A549 (cell line): ENCODE measurements around the gene PTPRN2.

Experiments used
- BCL3 ChIP-seq: fragments of >200 bp; sonication (Bioruptor Twin); formaldehyde crosslinking; IDR thresholded peaks from 3 replicates; pipeline ENCODE4 v1.6.1; 2016
- CHD4 ChIP-seq: fragments of 200-600 bp; sonication (generic); IDR thresholded peaks from 2 replicates; pipeline ENCODE4 v1.6.1; 2016; ENCODE audit warnings: antibody characterized with exemption, mild to moderate bottlenecking, borderline replicate concordance
- EP300 ChIP-seq, 2 experiments: fragments of >200 bp; sonication (Bioruptor Twin); formaldehyde crosslinking; IDR thresholded peaks; 2 replicates in 1 of 2; 3 replicates in 1 of 2; pipeline ENCODE4 v1.6.1; 2016 to 2017
- MAX ChIP-seq: IDR thresholded peaks from 2 replicates; pipeline ENCODE4 v1.6.1; 2012
- MYC ChIP-seq: IDR thresholded peaks from 2 replicates; pipeline ENCODE4 v1.6.1; 2012; ENCODE audit warnings: mild to moderate bottlenecking, inconsistent platforms, low read length, improper control_type of control experiment, borderline replicate concordance
- NR3C1 ChIP-seq: fragments of >200 bp; sonication (Bioruptor Twin); formaldehyde crosslinking; IDR thresholded peaks from 3 replicates; pipeline ENCODE4 v1.6.1; 2017
- POLR2A ChIP-seq: IDR thresholded peaks from 2 replicates; pipeline ENCODE4 v1.6.1; 2012; ENCODE audit warnings: mild to moderate bottlenecking, low read length
- POLR2AphosphoS2 ChIP-seq: conservative IDR thresholded peaks from 2 replicates; pipeline ENCODE4 v1.6.1; 2012; ENCODE audit warnings: low read length, improper control_type of control experiment, inconsistent platforms
- ZC3H11A ChIP-seq: fragments of 450-650 bp; IDR thresholded peaks from 2 replicates; pipeline ENCODE4 v1.6.1; 2014; ENCODE audit warnings: antibody characterized with exemption, mild to moderate bottlenecking
- ZFP36 ChIP-seq: fragments of 450-650 bp; IDR thresholded peaks from 2 replicates; pipeline ENCODE4 v1.6.1; 2014; ENCODE audit warnings: borderline replicate concordance; ENCODE audit not compliant: partially characterized antibody
- TF ChIP-seq, protein P1 (sequence below): fragments of >200 bp; sonication (Bioruptor Twin); formaldehyde crosslinking; IDR thresholded peaks from 3 replicates; pipeline ENCODE4 v1.5.1; 2016
- TF ChIP-seq, protein P2 (sequence below): fragments of 200-600 bp; sonication (generic); IDR thresholded peaks from 2 replicates; pipeline ENCODE4 v1.6.1; 2016; ENCODE audit warnings: antibody characterized with exemption, mild to moderate bottlenecking, moderate library complexity

DNA sequence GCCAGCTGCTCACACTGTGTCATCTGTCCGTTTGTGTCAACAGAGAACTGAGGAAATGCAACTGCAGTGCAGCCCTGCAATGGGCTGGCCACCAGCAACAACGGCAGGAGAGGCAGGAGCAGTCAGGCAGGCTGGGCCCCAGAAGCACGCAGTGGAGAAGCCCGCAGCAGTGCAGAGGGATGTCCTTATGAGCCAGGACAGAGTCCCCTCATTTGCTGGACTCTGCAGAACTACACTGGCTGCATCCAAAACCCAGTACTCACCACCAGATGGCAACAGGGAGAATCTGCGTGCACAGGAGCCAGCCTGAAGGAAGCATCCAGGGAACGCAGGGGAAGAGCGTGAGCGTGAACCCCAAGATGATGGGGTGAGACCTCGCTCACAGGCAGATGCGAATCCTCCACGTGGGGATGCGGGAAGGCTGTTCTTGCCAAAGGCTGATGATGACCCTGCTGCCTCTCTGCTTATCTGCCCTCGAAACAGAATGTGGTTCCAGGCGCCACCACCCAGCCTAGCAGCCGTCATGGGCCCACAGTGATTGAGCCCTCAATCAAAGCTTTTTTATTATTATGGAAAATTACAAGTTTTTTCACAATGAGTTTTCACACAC, 232.1 kb downstream of the PTPRN2 start:
- TF ChIP-seq POLR2A: no peak
- TF ChIP-seq, protein P1, sequence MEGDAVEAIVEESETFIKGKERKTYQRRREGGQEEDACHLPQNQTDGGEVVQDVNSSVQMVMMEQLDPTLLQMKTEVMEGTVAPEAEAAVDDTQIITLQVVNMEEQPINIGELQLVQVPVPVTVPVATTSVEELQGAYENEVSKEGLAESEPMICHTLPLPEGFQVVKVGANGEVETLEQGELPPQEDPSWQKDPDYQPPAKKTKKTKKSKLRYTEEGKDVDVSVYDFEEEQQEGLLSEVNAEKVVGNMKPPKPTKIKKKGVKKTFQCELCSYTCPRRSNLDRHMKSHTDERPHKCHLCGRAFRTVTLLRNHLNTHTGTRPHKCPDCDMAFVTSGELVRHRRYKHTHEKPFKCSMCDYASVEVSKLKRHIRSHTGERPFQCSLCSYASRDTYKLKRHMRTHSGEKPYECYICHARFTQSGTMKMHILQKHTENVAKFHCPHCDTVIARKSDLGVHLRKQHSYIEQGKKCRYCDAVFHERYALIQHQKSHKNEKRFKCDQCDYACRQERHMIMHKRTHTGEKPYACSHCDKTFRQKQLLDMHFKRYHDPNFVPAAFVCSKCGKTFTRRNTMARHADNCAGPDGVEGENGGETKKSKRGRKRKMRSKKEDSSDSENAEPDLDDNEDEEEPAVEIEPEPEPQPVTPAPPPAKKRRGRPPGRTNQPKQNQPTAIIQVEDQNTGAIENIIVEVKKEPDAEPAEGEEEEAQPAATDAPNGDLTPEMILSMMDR: no peak
- no peak for TF ChIP-seq EP300 (IDR thresholded peaks at IDR 0.05)
- TF ChIP-seq MYC: no peak
- no peak for TF ChIP-seq NR3C1
- TF ChIP-seq CHD4: no peak
- no peak for TF ChIP-seq ZC3H11A
- no peak for TF ChIP-seq BCL3
- no peak for TF ChIP-seq MAX
- TF ChIP-seq ZFP36: no peak
- TF ChIP-seq, protein P2, sequence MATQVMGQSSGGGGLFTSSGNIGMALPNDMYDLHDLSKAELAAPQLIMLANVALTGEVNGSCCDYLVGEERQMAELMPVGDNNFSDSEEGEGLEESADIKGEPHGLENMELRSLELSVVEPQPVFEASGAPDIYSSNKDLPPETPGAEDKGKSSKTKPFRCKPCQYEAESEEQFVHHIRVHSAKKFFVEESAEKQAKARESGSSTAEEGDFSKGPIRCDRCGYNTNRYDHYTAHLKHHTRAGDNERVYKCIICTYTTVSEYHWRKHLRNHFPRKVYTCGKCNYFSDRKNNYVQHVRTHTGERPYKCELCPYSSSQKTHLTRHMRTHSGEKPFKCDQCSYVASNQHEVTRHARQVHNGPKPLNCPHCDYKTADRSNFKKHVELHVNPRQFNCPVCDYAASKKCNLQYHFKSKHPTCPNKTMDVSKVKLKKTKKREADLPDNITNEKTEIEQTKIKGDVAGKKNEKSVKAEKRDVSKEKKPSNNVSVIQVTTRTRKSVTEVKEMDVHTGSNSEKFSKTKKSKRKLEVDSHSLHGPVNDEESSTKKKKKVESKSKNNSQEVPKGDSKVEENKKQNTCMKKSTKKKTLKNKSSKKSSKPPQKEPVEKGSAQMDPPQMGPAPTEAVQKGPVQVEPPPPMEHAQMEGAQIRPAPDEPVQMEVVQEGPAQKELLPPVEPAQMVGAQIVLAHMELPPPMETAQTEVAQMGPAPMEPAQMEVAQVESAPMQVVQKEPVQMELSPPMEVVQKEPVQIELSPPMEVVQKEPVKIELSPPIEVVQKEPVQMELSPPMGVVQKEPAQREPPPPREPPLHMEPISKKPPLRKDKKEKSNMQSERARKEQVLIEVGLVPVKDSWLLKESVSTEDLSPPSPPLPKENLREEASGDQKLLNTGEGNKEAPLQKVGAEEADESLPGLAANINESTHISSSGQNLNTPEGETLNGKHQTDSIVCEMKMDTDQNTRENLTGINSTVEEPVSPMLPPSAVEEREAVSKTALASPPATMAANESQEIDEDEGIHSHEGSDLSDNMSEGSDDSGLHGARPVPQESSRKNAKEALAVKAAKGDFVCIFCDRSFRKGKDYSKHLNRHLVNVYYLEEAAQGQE: no peak
- TF ChIP-seq POLR2AphosphoS2: no peak
